Endothelial cell of umbilical vein (primary cell): ENCODE data around the gene RGP1.

ENCODE experiments used
- CTCF ChIP-seq, 2 donors: IDR thresholded peaks; 1 replicate in 1 of 2; 2 replicates in 1 of 2; pipeline ENCODE4 v1.5.1; 2011; ENCODE audit warnings: low read length in 2 of 2, mild to moderate bottlenecking in 2 of 2, moderate library complexity in 2 of 2, control low read depth in 1 of 2, inconsistent platforms in 1 of 2, low read depth in 1 of 2; ENCODE audit not compliant: insufficient read depth in 1 of 2; ENCODE audit errors: extremely low read depth in 1 of 2
- EZH2 ChIP-seq: IDR thresholded peaks from 2 replicates; pipeline ENCODE4 v1.6.1; 2012; ENCODE audit warnings: borderline replicate concordance, low read depth, mild to moderate bottlenecking, moderate library complexity, low read length, inconsistent platforms; ENCODE audit not compliant: severe bottlenecking
- GATA2 ChIP-seq: IDR thresholded peaks from 2 replicates; pipeline ENCODE4 v1.7.0; 2011; ENCODE audit warnings: low read depth, mild to moderate bottlenecking, moderate library complexity, mixed read lengths, low read length; ENCODE audit not compliant: insufficient read length, insufficient read depth
- MAX ChIP-seq: IDR thresholded peaks from 2 replicates; pipeline ENCODE4 v1.6.1; 2011; ENCODE audit not compliant: insufficient read depth, insufficient read length
- POLR2A ChIP-seq: IDR thresholded peaks from 2 replicates; pipeline ENCODE4 v1.6.1; 2012; ENCODE audit warnings: low read depth, mild to moderate bottlenecking, control low read depth, low read length
- POLR2AphosphoS5 ChIP-seq: IDR thresholded peaks from 2 replicates; pipeline ENCODE4 v1.6.1; 2012; ENCODE audit warnings: low read depth, mild to moderate bottlenecking, control low read depth, low read length, moderate library complexity; ENCODE audit not compliant: insufficient read depth

GRCh38 chr9:35736201-35736633, 12.9 kb upstream of the RGP1 start:
- TF ChIP-seq CTCF (IDR thresholded peaks at IDR 0.05; ENCODE audit: extremely low read depth in 1 of 2, insufficient read depth in 1 of 2, low read depth in 1 of 2, low read length in 2 of 2): peak; percentile 84 to 95
- TF ChIP-seq EZH2: no peak
- TF ChIP-seq POLR2AphosphoS5: no peak
- no peak for TF ChIP-seq GATA2
- TF ChIP-seq POLR2A: no peak
- no peak for TF ChIP-seq MAX
